H9 (cell line): Measurements from ENCODE around the gene FASTK. TPM values are rescaled to one million over a fixed set of nuclear protein-coding genes. Genes with fewer than 3 reads are reported as not detected.

Experiments used
- DNase-seq: peaks from one replicate; pipeline ENCODE4 v3.0.0-alpha.2; 2017
- H2AFZ ChIP-seq: one replicate; pipeline ENCODE4 v1.6.1; 2013; ENCODE audit warnings: mild to moderate bottlenecking, low read length, control low read depth, moderate library complexity
- H2AK5ac ChIP-seq: 2 replicates; pipeline ENCODE4 v1.6.1; 2013; ENCODE audit warnings: low read length, control low read depth, mixed read lengths; ENCODE audit not compliant: insufficient read length
- H2BK120ac ChIP-seq: one replicate; pipeline ENCODE4 v1.6.1; 2013; ENCODE audit warnings: low read depth, mild to moderate bottlenecking, low read length, control low read depth, inconsistent platforms; ENCODE audit not compliant: poor library complexity, severe bottlenecking
- H2BK12ac ChIP-seq: 2 replicates; pipeline ENCODE4 v1.6.1; 2013; ENCODE audit warnings: low read length, control low read depth, mixed read lengths, low read depth; ENCODE audit not compliant: insufficient read length
- H2BK15ac ChIP-seq: 2 replicates; pipeline ENCODE4 v1.6.1; 2013; ENCODE audit warnings: low read depth, low read length, control low read depth
- H2BK20ac ChIP-seq: one replicate; pipeline ENCODE4 v1.6.1; 2013; ENCODE audit warnings: low read depth, mild to moderate bottlenecking, low read length, control low read depth, inconsistent platforms; ENCODE audit not compliant: poor library complexity, severe bottlenecking
- H2BK5ac ChIP-seq: 2 replicates; pipeline ENCODE4 v1.6.1; 2013; ENCODE audit warnings: low read length, control low read depth, mixed read lengths; ENCODE audit not compliant: insufficient read length
- H3K14ac ChIP-seq: 2 replicates; pipeline ENCODE4 v1.6.1; 2013; ENCODE audit warnings: low read length, control low read depth; ENCODE audit not compliant: insufficient read depth
- H3K18ac ChIP-seq: 2 replicates; pipeline ENCODE4 v1.6.1; 2013; ENCODE audit warnings: low read depth, mild to moderate bottlenecking, mixed read lengths, low read length, control low read depth; ENCODE audit not compliant: insufficient read length
- H3K23ac ChIP-seq: 2 replicates; pipeline ENCODE4 v1.6.1; 2013; ENCODE audit warnings: low read length, control low read depth, mixed read lengths, low read depth; ENCODE audit not compliant: insufficient read length
- H3K23me2 ChIP-seq: 2 replicates; pipeline ENCODE4 v1.6.1; 2013; ENCODE audit warnings: low read depth, mild to moderate bottlenecking, mixed read lengths, low read length, control low read depth; ENCODE audit not compliant: insufficient read length, poor library complexity, severe bottlenecking
- H3K27ac ChIP-seq: 2 replicates; pipeline ENCODE4 v1.5.1; 2013; ENCODE audit warnings: low read length, control low read depth, mixed read lengths, low read depth; ENCODE audit not compliant: insufficient read length
- H3K27me3 ChIP-seq: 2 replicates; pipeline ENCODE4 v1.6.1; 2013; ENCODE audit warnings: low read length, control low read depth, inconsistent platforms; ENCODE audit not compliant: insufficient read depth
- H3K4ac ChIP-seq: 2 replicates; pipeline ENCODE4 v1.6.1; 2013; ENCODE audit warnings: low read depth, mild to moderate bottlenecking, control low read depth, inconsistent platforms, low read length, moderate library complexity
- H3K4me1 ChIP-seq: 2 replicates; pipeline ENCODE4 v1.6.1; 2013; ENCODE audit warnings: low read length, control low read depth, inconsistent platforms; ENCODE audit not compliant: insufficient read depth
- H3K4me2 ChIP-seq: 2 replicates; pipeline ENCODE4 v1.6.1; 2013; ENCODE audit warnings: low read length, control low read depth, mixed read lengths; ENCODE audit not compliant: insufficient read length, insufficient read depth
- H3K56ac ChIP-seq: 2 replicates; pipeline ENCODE4 v1.6.1; 2013; ENCODE audit warnings: low read depth, mild to moderate bottlenecking, mixed read lengths, low read length, control low read depth; ENCODE audit not compliant: insufficient read length
- H3K79me1 ChIP-seq: 2 replicates; pipeline ENCODE4 v1.6.1; 2013; ENCODE audit warnings: low read depth, mild to moderate bottlenecking, moderate library complexity, low read length, control low read depth, inconsistent platforms; ENCODE audit not compliant: insufficient read depth, poor library complexity, severe bottlenecking
- H3K79me2 ChIP-seq: 2 replicates; pipeline ENCODE4 v1.6.1; 2013; ENCODE audit warnings: low read length, control low read depth, inconsistent platforms; ENCODE audit not compliant: insufficient read depth
- H3K9ac ChIP-seq: 2 replicates; pipeline ENCODE4 v1.6.1; 2013; ENCODE audit warnings: low read length, control low read depth, mixed read lengths; ENCODE audit not compliant: insufficient read length; ENCODE audit errors: extremely low read depth
- H3K9me3 ChIP-seq: one replicate; pipeline ENCODE4 v1.6.1; 2013; ENCODE audit warnings: low read depth, low read length, inconsistent platforms; ENCODE audit not compliant: control insufficient read depth
- H3T11ph ChIP-seq: one replicate; pipeline ENCODE4 v1.6.1; 2013; ENCODE audit warnings: mild to moderate bottlenecking, low read length, control low read depth, inconsistent platforms
- H4K20me1 ChIP-seq: one replicate; pipeline ENCODE4 v1.6.1; 2013; ENCODE audit not compliant: control insufficient read depth, insufficient read length, insufficient read depth
- H4K5ac ChIP-seq: 2 replicates; pipeline ENCODE4 v1.6.1; 2013; ENCODE audit warnings: low read depth, mild to moderate bottlenecking, mixed read lengths, low read length, control low read depth; ENCODE audit not compliant: insufficient read length
- H4K8ac ChIP-seq: replicated peaks from 2 replicates; pipeline ENCODE4 v1.6.1; 2013; ENCODE audit warnings: low read length, control low read depth, mixed read lengths, low read depth; ENCODE audit not compliant: insufficient read length
- H4K91ac ChIP-seq: 2 replicates; pipeline ENCODE4 v1.6.1; 2013; ENCODE audit warnings: low read depth, mild to moderate bottlenecking, moderate library complexity, mixed read lengths, low read length, control low read depth; ENCODE audit not compliant: insufficient read length
- H3K27ac Mint-ChIP-seq, 3 experiments: 2 replicates in 2 of 3; 3 replicates in 1 of 3; pipeline ENCODE4 v1.8.0; 2020 to 2021; ENCODE audit warnings: mixed read lengths in 3 of 3, mild to moderate bottlenecking in 1 of 3, moderate library complexity in 1 of 3
- H3K27me3 Mint-ChIP-seq: 2 replicates; pipeline ENCODE4 v1.8.0; 2021; ENCODE audit warnings: low read depth, mild to moderate bottlenecking, moderate library complexity, mixed read lengths
- H3K36me3 Mint-ChIP-seq, 3 experiments: 2 replicates in 2 of 3; 3 replicates in 1 of 3; pipeline ENCODE4 v1.8.0; 2020 to 2021; ENCODE audit warnings: low read depth in 3 of 3, mixed read lengths in 3 of 3; ENCODE audit not compliant: insufficient read depth in 1 of 3
- H3K4me1 Mint-ChIP-seq, 2 experiments: 2 replicates each; pipeline ENCODE4 v1.8.0; 2020; ENCODE audit warnings: mixed read lengths in 2 of 2
- H3K4me3 Mint-ChIP-seq, 2 experiments: 2 replicates in 1 of 2; 3 replicates in 1 of 2; pipeline ENCODE4 v1.8.0; 2020 to 2021; ENCODE audit warnings: mild to moderate bottlenecking in 2 of 2, mixed read lengths in 2 of 2, moderate library complexity in 1 of 2
- H3K9me3 Mint-ChIP-seq, 2 experiments: 2 replicates in 1 of 2; 3 replicates in 1 of 2; pipeline ENCODE4 v1.8.0; 2020; ENCODE audit warnings: mild to moderate bottlenecking in 2 of 2, mixed read lengths in 2 of 2, moderate library complexity in 1 of 2
- CTCF ChIP-seq: fragments of 200-600 bp; sonication (generic); conservative IDR thresholded peaks from 3 replicates; pipeline ENCODE4 v1.8.0; 2021; ENCODE audit warnings: antibody characterized with exemption, mild to moderate bottlenecking
- WGBS: extraction: QIAGEN DNeasy Blood & Tissue Kit; methylation state at CpG from one replicate; pipeline ENCODE4 v1.1.7; 2013; ENCODE audit warnings: missing lambda C conversion rate, low lambda C conversion rate, mixed read lengths; ENCODE audit not compliant: insufficient read length; ENCODE audit errors: extremely low coverage; 5-methylcytosine and 5-hydroxymethylcytosine counted together
- total RNA-seq: library from RNA; stranded (reverse); gene quantifications from 2 replicates; pipeline ENCODE4 v1.2.1, GENCODE V29; 2021

Gene FASTK
- total RNA-seq, 1 experiment from 2014 or later, result 57.8 TPM

GRCh38 chr7:151086802-151087244 is 6.2 kb upstream of the FASTK start:
- Histone ChIP-seq H3K23ac (no peak overlapping the region), H3K9me3 (no peaks in the 10 kb centered on the region), H3K56ac (no peak overlapping the region), H4K8ac (no peak overlapping the region), H3K14ac (peak overlapping the region; percentile 78), H3K79me1 (peaks cover 4% of the 10 kb centered on the region), H3K18ac (no peak overlapping the region), H2BK120ac (no peak overlapping the region), H3K79me2 (peaks cover 4% of the 10 kb centered on the region; the same call in 1 of the 2 replicates), H2AFZ (no peak overlapping the region), H2BK15ac (no peak overlapping the region), H2AK5ac (no peak overlapping the region), H2BK12ac (no peak overlapping the region), H3K4me1 (peaks cover 2% of the 10 kb centered on the region; the same call in 1 of the 2 replicates), H3K4ac (no peak overlapping the region), H3K27ac (no peak overlapping the region), H3K23me2 (peaks cover 20% of the 10 kb centered on the region), H4K20me1 (no peaks in the 10 kb centered on the region), H3K4me2 (peak overlapping the region; percentile 47), H3K9ac (peak overlapping the region; percentile 29), H2BK5ac (no peak overlapping the region), H3K27me3 (no peaks in the 10 kb centered on the region; the same call in 1 of the 2 replicates), H2BK20ac (no peak overlapping the region), H3T11ph (no peak overlapping the region), H4K5ac (no peak overlapping the region), H4K91ac (no peak overlapping the region)
- no peak for DNase-seq
- Mint-ChIP-seq H3K4me1 (peaks cover 44 to 49% of the 10 kb centered on the region in 2 experiments), H3K4me3 (peak overlapping the region; percentile 84 to 93), H3K27me3 (peaks cover 15% of the 10 kb centered on the region), H3K27ac (peak overlapping the region in 1 of 3 experiments; percentile 90; a peak in 1 of 7 replicates), H3K36me3 (peaks cover 0 to 18% (median 3%) of the 10 kb centered on the region in 3 experiments; a peak in 4 of 7 replicates), H3K9me3 (no peaks in the 10 kb centered on the region; a peak in 1 of 5 replicates)
- WGBS, result no CpG with 5 or more reads among the region's 56 CpGs
- no peak for TF ChIP-seq CTCF
